HepG2 (cell line): ENCODE measurements around the gene TUBG2. TPM values are rescaled to one million over a fixed set of nuclear protein-coding genes. Genes with fewer than 3 reads are reported as not detected.

Source experiments
- ARID4A ChIP-seq: sonication (generic); formaldehyde crosslinking; IDR thresholded peaks from 2 replicates; pipeline ENCODE4 v1.5.0; 2020; ENCODE audit warnings: mild to moderate bottlenecking, missing genetic modification reagents, borderline replicate concordance
- DNMT3B ChIP-seq: conservative IDR thresholded peaks from 2 replicates; pipeline ENCODE4 v1.6.1; 2016; ENCODE audit warnings: missing biosample characterization, control low read depth
- GMEB1 ChIP-seq: sonication (generic); formaldehyde crosslinking; IDR thresholded peaks from 2 replicates; pipeline ENCODE4 v1.5.1; 2020; ENCODE audit warnings: missing genetic modification reagents, mild to moderate bottlenecking, borderline replicate concordance
- HDAC1 ChIP-seq: sonication (generic); formaldehyde crosslinking; IDR thresholded peaks from 2 replicates; pipeline ENCODE4 v1.5.1; 2020; ENCODE audit warnings: mild to moderate bottlenecking, missing genetic modification reagents
- KLF9 ChIP-seq: IDR thresholded peaks from 2 replicates; pipeline ENCODE4 v1.6.1; 2016; ENCODE audit warnings: low read depth
- POLR2A ChIP-seq, 2 experiments: IDR thresholded peaks; 2 replicates each; pipeline ENCODE4 v1.6.1; 2011; ENCODE audit warnings: low read depth in 2 of 2, low read length in 2 of 2, mild to moderate bottlenecking in 1 of 2, moderate library complexity in 1 of 2; ENCODE audit not compliant: insufficient read depth in 1 of 2
- SIN3B ChIP-seq: fragments of 150-350 bp; IDR thresholded peaks from 2 replicates; pipeline ENCODE4 v1.6.1; 2014; ENCODE audit warnings: low read length
- SKIL ChIP-seq: sonication (generic); formaldehyde crosslinking; IDR thresholded peaks from 2 replicates; pipeline ENCODE4 v1.8.0; 2022; ENCODE audit warnings: missing genetic modification reagents, mild to moderate bottlenecking, moderate library complexity, borderline replicate concordance
- UBTF ChIP-seq: sonication (generic); formaldehyde crosslinking; IDR thresholded peaks from 2 replicates; pipeline ENCODE4 v1.4.0; 2020; ENCODE audit warnings: mild to moderate bottlenecking, missing genetic modification reagents
- ZBTB33 ChIP-seq: sonication (generic); formaldehyde crosslinking; IDR thresholded peaks from 2 replicates; pipeline ENCODE4 v1.4.0; 2020; ENCODE audit warnings: missing genetic modification reagents
- ZFAT ChIP-seq: sonication (generic); formaldehyde crosslinking; conservative IDR thresholded peaks from 2 replicates; pipeline ENCODE4 v1.8.1; 2023; ENCODE audit warnings: missing genetic modification reagents, inconsistent platforms
- ZFP90 ChIP-seq: sonication (generic); formaldehyde crosslinking; IDR thresholded peaks from 2 replicates; pipeline ENCODE4 v1.8.0; 2022; ENCODE audit warnings: missing genetic modification reagents, mild to moderate bottlenecking, inconsistent platforms, borderline replicate concordance
- polyA plus RNA-seq, 8 experiments: library from polyadenylated mRNA; depleted of rRNA in 3 of 8; stranded (reverse) in 7 of 8; unstranded in 1 of 8; fragments of >200 nt; fragmentation: Illumina TruSeq in 4 of 8; extraction: Trizol in 4 of 8; gene quantifications; 2 replicates each; pipeline versions ENCODE4 v1.2.1 to v1.2.3, GENCODE V29; 2011 to 2016; ENCODE audit warnings: low read depth in 4 of 8, missing spikeins in 1 of 8, mixed read lengths in 1 of 8; ENCODE audit not compliant: insufficient read depth in 1 of 8
- total RNA-seq, 5 experiments: library from RNA; depleted of rRNA; stranded (reverse); fragments of >200 nt; fragmentation: Illumina TruSeq; extraction: Trizol; gene quantifications; 2 replicates each; pipeline ENCODE4 v1.2.3, GENCODE V29; 2016; ENCODE audit warnings: low read depth in 1 of 5

The TUBG2 gene
- total and polyA plus RNA-seq, 2 of the 13 experiments (the other 11 are each of a cell fraction or from before 2014, with no cell fraction given) = 16.0 to 42.3 TPM

- TF ChIP-seq ARID4A (peak; percentile 80), ZFAT (no peak), KLF9 (CRISPR knock-in tag) (peak; percentile 42; the same call in 1 of the 2 replicates), DNMT3B (no peak), SKIL (CRISPR knock-in tag) (no peak), SIN3B (no peak; the same call in none of the 2 replicates), POLR2A (IDR thresholded peaks at IDR 0.05; ENCODE audit: insufficient read depth in 1 of 2, low read depth in 2 of 2, low read length in 2 of 2) (peak; percentile 91 to 99), GMEB1 (CRISPR knock-in tag) (peak; percentile 47; the same call in 1 of the 2 replicates), ZBTB33 (CRISPR knock-in tag) (0 out of 2 replicates have a peak, but pooled peaks have one; percentile 26), ZFP90 (CRISPR knock-in tag) (no peak; the same call in 1 of the 2 replicates), HDAC1 (CRISPR knock-in tag) (peak; percentile 62), UBTF (CRISPR knock-in tag) (peak; percentile 60)
These were observed 19.1 kb downstream of the TUBG2 start (continued) for GRCh38 chr17:42677921-42678781.
